NCI-H2107 treated with DMSO at 0.1 percent for 48 hours (cell line): ENCODE results near the gene EFHC1.
A peak's percentile ranks its signal among the peaks of the same experiment; 100 is the strongest.
"Not testable (repeated sequence)": the region's sequence is repeated elsewhere in the genome, so short reads cannot be mapped to it uniquely, and the experiment has no call there.

Source experiments
- DNase-seq: peaks from one replicate; lab custom pipeline; 2025; ENCODE audit not compliant: unreplicated experiment; lab: John Stamatoyannopoulos, UW

The EFHC1 gene

DNA sequence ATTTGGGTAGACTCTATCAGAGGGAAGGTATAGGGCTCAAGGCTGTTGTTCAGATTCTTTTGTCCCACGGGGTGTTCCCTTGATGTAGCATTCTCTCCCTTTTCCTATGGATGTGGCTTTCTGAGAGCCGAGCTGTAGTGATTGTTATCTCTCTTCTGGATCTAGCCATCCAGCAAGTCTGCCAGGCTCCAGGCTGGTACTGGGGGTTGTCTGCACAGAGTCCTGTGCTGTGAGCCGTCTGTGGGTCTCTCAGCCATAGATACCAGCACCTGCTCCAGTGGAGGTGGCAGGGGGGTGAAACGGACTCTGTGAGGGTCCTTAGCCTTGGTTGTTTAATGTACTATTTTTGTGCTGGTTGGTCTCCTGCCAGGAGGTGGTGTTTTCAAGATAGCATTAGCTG, 13.2 kb downstream of the EFHC1 start:
- DNase-seq: not testable (repeated sequence)

- no peak for DNase-seq
Observed at GRCh38 chr6:52435345-52435744, 15.2 kb downstream of the EFHC1 start.

DNA sequence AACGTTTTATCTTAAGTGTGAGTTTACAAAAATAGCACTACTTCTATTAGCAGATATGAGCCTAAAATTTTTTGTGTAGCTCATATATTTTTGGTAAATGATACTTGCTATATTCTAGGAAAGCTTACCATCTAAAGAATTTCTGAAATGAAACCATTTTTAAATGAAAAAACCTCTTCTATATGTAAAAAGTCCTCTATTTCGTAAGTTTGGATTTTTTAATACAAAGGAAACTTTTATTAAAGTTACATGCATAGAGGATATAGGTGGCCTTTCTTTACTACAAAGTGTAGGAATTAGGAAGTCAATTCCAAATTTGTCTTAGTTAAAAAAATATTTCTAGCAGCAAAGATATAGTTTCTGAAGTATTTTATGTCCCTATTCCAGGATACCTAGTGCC, 18.8 kb downstream of the EFHC1 start:
- DNase-seq: no peak

GRCh38 chr6:52454556-52454955, 34.4 kb downstream of the EFHC1 start:
- no peak for DNase-seq

DNA sequence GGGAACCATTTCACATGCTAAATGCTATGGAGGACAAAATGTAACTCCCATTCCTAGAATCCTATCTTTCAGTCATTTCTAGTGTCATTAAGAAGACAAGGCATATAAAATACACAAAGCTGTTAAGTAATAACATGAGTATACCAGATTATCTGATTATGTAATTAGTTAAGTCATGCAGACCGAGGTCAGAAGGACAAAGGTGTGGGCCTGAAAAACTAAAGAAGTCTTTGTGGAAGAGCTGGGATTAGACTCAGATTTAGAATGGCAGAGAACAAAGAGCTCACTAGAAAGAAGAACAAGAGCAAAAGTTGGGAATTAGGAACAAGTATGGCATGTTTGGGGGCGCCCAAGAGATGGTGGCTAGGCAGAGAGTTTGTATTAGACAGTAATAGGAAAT, 37.0 kb downstream of the EFHC1 start:
- DNase-seq: no peak

- DNase-seq: not testable (repeated sequence)
Observed at GRCh38 chr6:52461194-52461593, 41.1 kb downstream of the EFHC1 start.

- no peak for DNase-seq
Observed at GRCh38 chr6:52474173-52474572, 54.0 kb downstream of the EFHC1 start.

DNA sequence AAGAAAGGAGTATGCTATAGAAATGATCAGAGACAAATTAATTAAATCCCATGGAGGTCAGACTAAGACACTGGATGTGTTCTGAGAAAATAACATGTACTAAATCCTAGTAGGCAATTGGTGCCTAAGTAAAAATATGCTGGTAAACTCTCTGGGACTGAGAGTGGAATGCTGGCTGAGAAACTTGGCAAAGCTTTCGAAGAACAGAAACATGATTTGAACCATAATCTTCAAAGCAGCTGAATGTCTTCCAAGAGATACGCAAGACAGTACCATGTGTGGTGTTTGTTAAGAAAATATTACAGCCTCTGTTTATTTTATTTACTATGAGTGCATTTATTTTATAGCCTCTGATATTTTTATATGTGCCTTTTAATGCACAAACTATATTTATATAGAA, 55.2 kb downstream of the EFHC1 start:
- no peak for DNase-seq

GRCh38 chr6:52482903-52483670, 62.9 kb downstream of the EFHC1 start:
- no peak for DNase-seq

GRCh38 chr6:52483671-52484003, 63.5 kb downstream of the EFHC1 start:
- DNase-seq: no peak

DNA sequence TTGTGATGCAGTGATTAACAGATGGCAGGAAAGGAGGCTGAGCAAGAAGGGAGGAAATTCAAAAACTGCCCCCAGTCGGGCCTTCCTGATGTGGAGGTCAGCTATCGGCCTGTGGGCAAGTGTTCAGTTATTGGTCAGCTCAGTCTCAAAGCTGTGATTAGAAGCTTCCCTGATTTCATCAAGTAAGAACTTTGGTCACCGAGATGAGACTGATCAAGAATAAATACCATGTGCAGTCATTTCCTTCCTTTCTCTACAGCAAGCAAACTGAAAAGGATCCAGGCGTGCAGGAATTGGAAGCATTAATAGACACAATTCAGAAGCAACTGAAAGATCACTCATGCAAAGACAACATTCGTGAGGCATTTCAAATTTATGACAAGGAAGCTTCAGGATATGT, 69.7 kb downstream of the EFHC1 start:
- no peak for DNase-seq

DNA sequence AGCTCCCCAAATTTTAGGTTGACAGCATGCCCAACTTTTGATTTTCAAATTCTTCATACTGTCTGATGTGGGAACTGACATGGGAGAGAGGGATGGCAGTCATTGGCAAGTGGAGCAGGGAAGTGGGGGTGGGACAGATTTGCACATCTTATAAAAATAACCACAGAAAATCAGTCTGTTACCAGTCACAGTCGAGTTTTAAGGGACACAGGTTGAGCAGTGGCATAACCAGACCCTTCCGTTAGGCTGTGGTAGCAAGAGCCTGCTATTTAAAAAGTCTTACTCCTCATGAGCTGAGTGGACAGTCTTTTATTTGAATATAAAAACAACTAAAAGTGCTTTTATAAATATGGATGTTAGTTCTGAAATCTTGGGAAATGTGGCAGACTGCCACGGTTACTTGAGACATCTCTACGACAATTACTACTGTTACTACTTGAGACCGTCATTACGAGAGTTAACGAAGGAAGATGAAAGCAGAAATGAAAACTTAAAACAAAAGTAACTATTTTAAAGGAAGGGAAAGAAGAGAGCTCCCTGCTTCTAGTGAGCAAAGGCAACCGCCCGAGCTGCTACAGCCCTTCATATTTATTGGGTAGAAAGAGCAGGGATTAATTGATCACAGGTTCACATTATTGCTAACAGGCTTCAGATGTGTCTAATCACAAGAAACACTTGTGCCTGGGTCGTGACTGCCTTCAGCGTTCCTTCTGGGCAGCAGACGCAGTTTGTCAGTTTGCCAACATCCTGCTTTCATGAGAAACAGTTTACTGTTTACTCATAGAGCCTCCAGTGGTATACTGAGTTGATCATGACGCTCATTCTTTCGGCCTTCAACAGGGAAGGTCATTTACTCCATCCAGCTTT, 71.3 kb downstream of the EFHC1 start:
- no peak for DNase-seq

DNA sequence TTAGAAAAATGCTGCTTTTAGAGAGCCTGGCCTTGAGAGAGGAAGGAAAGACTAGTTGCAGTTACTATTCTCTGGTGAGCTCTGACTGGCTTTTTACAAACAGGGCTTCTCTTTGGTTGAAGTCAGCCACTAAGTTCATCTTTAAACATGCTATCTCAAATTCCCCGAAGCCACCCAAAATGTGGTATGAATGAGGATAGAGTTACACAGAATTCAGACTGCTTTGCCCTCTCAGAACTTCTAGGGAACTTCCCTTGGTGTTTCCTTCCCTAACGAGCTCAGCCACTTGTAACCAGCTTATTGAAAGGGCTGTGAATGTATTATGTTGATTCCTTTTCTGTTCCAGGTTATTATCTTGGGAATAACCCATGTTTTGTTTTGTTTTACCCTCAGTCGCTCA, 73.5 kb downstream of the EFHC1 start:
- no peak for DNase-seq

- DNase-seq: no peak
Observed at GRCh38 chr6:52494298-52495072, 74.3 kb downstream of the EFHC1 start.

DNA sequence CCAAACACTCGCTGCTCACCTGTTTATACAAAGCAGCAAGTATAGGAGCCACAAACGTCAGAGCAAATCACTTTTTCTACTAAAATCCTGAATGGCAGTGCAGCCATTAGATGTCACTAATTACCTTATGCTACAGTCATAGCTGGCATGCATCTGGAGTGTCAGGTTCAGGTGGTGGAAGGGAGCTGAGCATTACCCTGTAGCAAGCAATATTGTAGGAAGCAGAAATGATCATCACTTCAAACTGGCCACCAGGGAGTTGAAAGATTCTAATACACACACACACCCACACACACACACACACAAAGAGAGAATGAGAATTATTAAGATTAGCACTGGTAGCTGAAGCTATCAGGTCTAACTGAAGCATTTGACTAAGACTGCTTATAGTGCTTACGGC, 75.8 kb downstream of the EFHC1 start:
- DNase-seq: peak; percentile 2

- DNase-seq: no peak
Observed at GRCh38 chr6:52496631-52497030, 76.5 kb downstream of the EFHC1 start.

GRCh38 chr6:52497652-52498408, 77.7 kb downstream of the EFHC1 start:
- peak; percentile 80 for DNase-seq

DNA sequence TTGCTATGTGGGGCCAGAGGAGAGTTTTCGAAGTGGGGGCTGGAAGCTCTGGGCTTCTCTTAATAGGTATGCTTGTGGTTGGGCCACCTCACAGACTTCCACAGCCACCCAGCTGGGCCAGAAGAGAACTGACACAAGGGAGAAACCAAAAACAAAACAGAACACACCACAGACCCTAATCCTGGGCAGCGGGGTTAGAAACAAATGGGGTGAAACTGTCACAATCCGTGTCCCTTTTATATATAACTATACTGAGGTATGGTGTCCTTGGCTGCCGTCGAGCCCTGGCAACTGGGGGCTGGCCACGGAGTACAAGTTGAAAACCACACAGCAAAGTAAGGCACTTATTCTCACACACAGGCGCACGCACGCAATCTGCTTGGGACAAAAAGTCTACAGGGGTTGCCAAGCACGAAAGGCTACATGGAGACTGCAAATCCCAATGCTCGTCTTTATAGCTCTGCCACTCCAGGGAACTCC, 78.4 kb downstream of the EFHC1 start:
- no peak for DNase-seq

GRCh38 chr6:52499026-52499425, 78.9 kb downstream of the EFHC1 start:
- DNase-seq: no peak

- DNase-seq: no peak
Observed at GRCh38 chr6:52499681-52500236, 79.6 kb downstream of the EFHC1 start.
